Fibroblast of lung (primary cell): ENCODE results near the gene CCNO. TPM values are rescaled to one million over a fixed set of nuclear protein-coding genes. Genes with fewer than 3 reads are reported as not detected.

ENCODE experiments used
- DNase-seq, 2 donors: peaks; one replicate each; pipeline versions ENCODE4 v3.0.0 to v3.0.0-alpha.2; 2010; ENCODE audit warnings: low read depth in 2 of 2
- H2AFZ ChIP-seq: 2 replicates; pipeline ENCODE4 v1.5.1; 2012; ENCODE audit warnings: low read length, control low read depth, inconsistent platforms
- H3K27ac ChIP-seq: 2 replicates; pipeline ENCODE4 v1.5.1; 2011; ENCODE audit warnings: low read length, control low read depth; ENCODE audit not compliant: insufficient read depth
- H3K27me3 ChIP-seq: 2 replicates; pipeline ENCODE4 v1.5.1; 2011; ENCODE audit warnings: mild to moderate bottlenecking, low read length; ENCODE audit not compliant: control insufficient read depth, insufficient read depth
- H3K36me3 ChIP-seq: 2 replicates; pipeline ENCODE4 v1.5.1; 2011; ENCODE audit warnings: low read length; ENCODE audit not compliant: control insufficient read depth, insufficient read depth
- H3K4me1 ChIP-seq: 2 replicates; pipeline ENCODE4 v1.5.1; 2011; ENCODE audit warnings: low read length; ENCODE audit not compliant: control insufficient read depth, insufficient read depth; ENCODE audit errors: extremely low read depth
- H3K4me2 ChIP-seq: 2 replicates; pipeline ENCODE4 v1.5.1; 2011; ENCODE audit warnings: low read length, control low read depth; ENCODE audit not compliant: insufficient read depth; ENCODE audit errors: extremely low read depth
- H3K4me3 ChIP-seq, 4 experiments: fragments of 200-600 bp in 1 of 4; sonication (generic) in 1 of 4; replicated peaks in 1 of 4; 2 replicates each; pipeline ENCODE4 v1.5.1; 2011 to 2016; ENCODE audit warnings: low read length in 4 of 4, low read depth in 3 of 4, mild to moderate bottlenecking in 3 of 4, control low read depth in 2 of 4, inconsistent platforms in 1 of 4, mixed read lengths in 1 of 4; ENCODE audit not compliant: insufficient read depth in 1 of 4; ENCODE audit errors: control extremely low read depth in 1 of 4
- H3K79me2 ChIP-seq: 2 replicates; pipeline ENCODE4 v1.5.1; 2012; ENCODE audit warnings: mild to moderate bottlenecking, low read length, inconsistent platforms; ENCODE audit not compliant: control insufficient read depth, insufficient read depth
- H3K9ac ChIP-seq: 2 replicates; pipeline ENCODE4 v1.5.1; 2011; ENCODE audit warnings: mild to moderate bottlenecking, low read length, control low read depth; ENCODE audit not compliant: insufficient read depth
- H3K9me3 ChIP-seq: 2 replicates; pipeline ENCODE4 v1.5.1; 2012; ENCODE audit warnings: low read depth, low read length; ENCODE audit not compliant: control insufficient read depth, insufficient read depth
- H4K20me1 ChIP-seq: 2 replicates; pipeline ENCODE4 v1.5.1; 2011; ENCODE audit warnings: low read length; ENCODE audit not compliant: control insufficient read depth, insufficient read depth; ENCODE audit errors: extremely low read depth
- EZH2 ChIP-seq: IDR thresholded peaks from 2 replicates; pipeline ENCODE4 v1.5.1; 2012; ENCODE audit warnings: low read length, control low read depth, mild to moderate bottlenecking; ENCODE audit errors: missing control alignments
- polyA plus RNA-seq, 2 donors: library from polyadenylated mRNA; depleted of rRNA in 1 of 2; stranded (reverse) in 1 of 2; unstranded in 1 of 2; fragments of >200 nt; gene quantifications; 2 replicates each; pipeline ENCODE4 v1.2.1, GENCODE V29; 2011 to 2012; ENCODE audit warnings: missing spikeins in 1 of 2
- total RNA-seq: library from RNA; depleted of rRNA; stranded (reverse); fragments of >200 nt; gene quantifications from 2 replicates; pipeline ENCODE4 v1.2.1, GENCODE V29; 2014
- TF ChIP-seq, protein P1 (sequence below), 2 donors: IDR thresholded peaks in 1 of 2; conservative IDR thresholded peaks in 1 of 2; 1 replicate in 1 of 2; 2 replicates in 1 of 2; pipeline ENCODE4 v1.5.1; 2011 to 2012; ENCODE audit warnings: low read length in 2 of 2, control low read depth in 1 of 2, inconsistent platforms in 1 of 2, low read depth in 1 of 2, mild to moderate bottlenecking in 1 of 2

Gene CCNO
- total and polyA plus RNA-seq, 2 donors (not counting 1 experiment from before 2014, with no cell fraction given): 0.03 TPM; not detected in 1

GRCh38 chr5:55188656-55189540, 44.5 kb downstream of the CCNO start:
- no peaks in the 10 kb centered on the region for H4K20me1 ChIP-seq
- no peak for DNase-seq
- H3K9ac ChIP-seq: no peak overlapping the region
- H3K36me3 ChIP-seq: no peaks in the 10 kb centered on the region
- H3K4me3 ChIP-seq: no peak overlapping the region
- H2AFZ ChIP-seq: no peak overlapping the region
- peaks cover 16% of the 10 kb centered on the region for H3K27me3 ChIP-seq
- no peaks in the 10 kb centered on the region for H3K79me2 ChIP-seq
- TF ChIP-seq, protein P1, sequence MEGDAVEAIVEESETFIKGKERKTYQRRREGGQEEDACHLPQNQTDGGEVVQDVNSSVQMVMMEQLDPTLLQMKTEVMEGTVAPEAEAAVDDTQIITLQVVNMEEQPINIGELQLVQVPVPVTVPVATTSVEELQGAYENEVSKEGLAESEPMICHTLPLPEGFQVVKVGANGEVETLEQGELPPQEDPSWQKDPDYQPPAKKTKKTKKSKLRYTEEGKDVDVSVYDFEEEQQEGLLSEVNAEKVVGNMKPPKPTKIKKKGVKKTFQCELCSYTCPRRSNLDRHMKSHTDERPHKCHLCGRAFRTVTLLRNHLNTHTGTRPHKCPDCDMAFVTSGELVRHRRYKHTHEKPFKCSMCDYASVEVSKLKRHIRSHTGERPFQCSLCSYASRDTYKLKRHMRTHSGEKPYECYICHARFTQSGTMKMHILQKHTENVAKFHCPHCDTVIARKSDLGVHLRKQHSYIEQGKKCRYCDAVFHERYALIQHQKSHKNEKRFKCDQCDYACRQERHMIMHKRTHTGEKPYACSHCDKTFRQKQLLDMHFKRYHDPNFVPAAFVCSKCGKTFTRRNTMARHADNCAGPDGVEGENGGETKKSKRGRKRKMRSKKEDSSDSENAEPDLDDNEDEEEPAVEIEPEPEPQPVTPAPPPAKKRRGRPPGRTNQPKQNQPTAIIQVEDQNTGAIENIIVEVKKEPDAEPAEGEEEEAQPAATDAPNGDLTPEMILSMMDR (conservative IDR thresholded peaks at IDR 0.05 in 1 of 2, IDR thresholded peaks at IDR 0.05 in 1 of 2; ENCODE audit: low read depth in 1 of 2, low read length in 2 of 2): no peak
- TF ChIP-seq EZH2: no peak
- H3K9me3 ChIP-seq: no peaks in the 10 kb centered on the region
- no peak overlapping the region for H3K27ac ChIP-seq
- no peak overlapping the region for H3K4me2 ChIP-seq
- no peaks in the 10 kb centered on the region for H3K4me1 ChIP-seq

- Histone ChIP-seq H3K27me3 (peaks cover 10% of the 10 kb centered on the region), H3K27ac (no peak overlapping the region), H3K36me3 (no peaks in the 10 kb centered on the region), H3K9me3 (no peaks in the 10 kb centered on the region), H3K4me1 (no peaks in the 10 kb centered on the region), H3K4me3 (no peak overlapping the region), H4K20me1 (peaks cover 3% of the 10 kb centered on the region), H2AFZ (no peak overlapping the region), H3K9ac (no peak overlapping the region), H3K79me2 (no peaks in the 10 kb centered on the region), H3K4me2 (no peak overlapping the region)
- TF ChIP-seq, protein P1 (conservative IDR thresholded peaks at IDR 0.05 in 1 of 2, IDR thresholded peaks at IDR 0.05 in 1 of 2; ENCODE audit: low read depth in 1 of 2, low read length in 2 of 2): peak in 1 of 2 donors; percentile 22
- TF ChIP-seq EZH2: no peak
- DNase-seq: no peak
Observed at GRCh38 chr5:55187370-55187769, 46.0 kb downstream of the CCNO start.

Other genes starting within 250 kb of the CCNO start
- 1.5 and 1.8 TPM in 2 replicates for gene ESM1, start 248.0 kb downstream of the CCNO start, total RNA-seq
- gene ESM1, start 248.0 kb downstream of the CCNO start, polyA plus RNA-seq: 0.50 and 2.6 TPM in 2 replicates
- not detected in 2 replicates for gene GZMK, start 209.4 kb downstream of the CCNO start, total RNA-seq
- gene GZMK, start 209.4 kb downstream of the CCNO start, polyA plus RNA-seq: not detected in 2 replicates
- not detected in 2 replicates for gene GZMA, start 131.0 kb downstream of the CCNO start, total RNA-seq
- not detected in 2 replicates for gene GZMA, start 131.0 kb downstream of the CCNO start, polyA plus RNA-seq
- gene GPX8, start 73.4 kb downstream of the CCNO start, total RNA-seq: 75.5 and 84.7 TPM in 2 replicates
- gene GPX8, start 73.4 kb downstream of the CCNO start, polyA plus RNA-seq: 191 and 241 TPM in 2 replicates
- under 0.01 TPM in 1 of 2 replicates, not detected in the other for gene CDC20B, start 60.4 kb downstream of the CCNO start, total RNA-seq
- 0.12 TPM in 1 of 2 replicates, not detected in the other for gene CDC20B, start 60.4 kb downstream of the CCNO start, polyA plus RNA-seq
- gene MCIDAS, start 6.3 kb downstream of the CCNO start, total RNA-seq: not detected in 2 replicates
- not detected in 2 replicates for gene MCIDAS, start 6.3 kb downstream of the CCNO start, polyA plus RNA-seq
- 36.0 and 38.5 TPM in 2 replicates for gene DHX29, start 74.1 kb upstream of the CCNO start, total RNA-seq
- 8.1 and 10.8 TPM in 2 replicates for gene DHX29, start 74.1 kb upstream of the CCNO start, polyA plus RNA-seq
- gene MTREX, start 74.4 kb upstream of the CCNO start, total RNA-seq: 85.7 and 107 TPM in 2 replicates
- 54.1 and 60.5 TPM in 2 replicates for gene MTREX, start 74.4 kb upstream of the CCNO start, polyA plus RNA-seq